NCI-H1092 (cell line): ENCODE measurements around the gene ZSCAN16.
"Not testable (repeated sequence)": the region's sequence is repeated elsewhere in the genome, so short reads cannot be mapped to it uniquely, and the experiment has no call there.

Source experiments
- DNase-seq: peaks from one replicate; lab custom pipeline; 2025; lab: John Stamatoyannopoulos, UW

Gene ZSCAN16

GRCh38 chr6:28124350-28124970 lies at the start of gene ZSCAN16:
ZSCAN16 (plus strand) TSS chr6:28124609; CDS start chr6:28125444, 835 bp downstream.
- DNase-seq, result peak; percentile 51

DNA sequence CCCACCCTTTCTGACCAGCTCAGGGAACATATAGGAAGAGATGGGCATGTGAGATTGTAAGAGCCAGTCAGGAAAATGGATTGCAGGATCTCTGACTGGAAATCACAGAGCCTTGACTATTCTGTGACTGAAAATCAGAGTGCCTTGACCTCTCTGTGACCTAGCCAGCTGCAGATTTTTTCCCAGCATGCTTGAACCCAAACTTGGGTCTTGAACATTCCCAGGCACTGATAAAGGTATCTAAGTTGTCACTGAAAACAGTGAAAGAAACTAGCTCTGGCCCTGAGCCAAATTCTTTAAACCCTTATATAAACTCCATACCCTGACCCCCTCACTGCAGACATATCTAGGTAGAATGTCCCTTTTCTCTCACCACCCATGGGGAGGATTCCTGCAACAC lies 46.4 kb upstream of the ZSCAN16 start:
- DNase-seq, result no peak

- DNase-seq, result no peak
Measured at GRCh38 chr6:28078836-28079235, 45.6 kb upstream of the ZSCAN16 start.

DNA sequence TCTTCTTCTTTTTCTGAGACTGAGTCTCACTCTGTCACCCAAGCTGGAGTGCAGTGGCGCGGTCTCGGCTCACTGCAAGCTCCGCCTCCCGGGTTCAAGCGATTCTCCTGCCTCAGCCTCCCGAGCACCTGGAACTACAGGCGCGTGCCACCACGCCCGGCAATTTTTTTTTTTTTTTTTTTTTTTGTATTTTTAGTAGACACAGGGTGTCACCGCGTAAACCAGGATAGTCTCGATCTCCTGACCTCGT lies 44.1 kb upstream of the ZSCAN16 start, which contains the start of gene ZNF165:
TSS of gene ZNF165 (plus strand) at position 188 of the 250 bp plus-strand sequence. CDS start 4,913 bp downstream, outside the sequence.
- not testable (repeated sequence) for DNase-seq

DNA sequence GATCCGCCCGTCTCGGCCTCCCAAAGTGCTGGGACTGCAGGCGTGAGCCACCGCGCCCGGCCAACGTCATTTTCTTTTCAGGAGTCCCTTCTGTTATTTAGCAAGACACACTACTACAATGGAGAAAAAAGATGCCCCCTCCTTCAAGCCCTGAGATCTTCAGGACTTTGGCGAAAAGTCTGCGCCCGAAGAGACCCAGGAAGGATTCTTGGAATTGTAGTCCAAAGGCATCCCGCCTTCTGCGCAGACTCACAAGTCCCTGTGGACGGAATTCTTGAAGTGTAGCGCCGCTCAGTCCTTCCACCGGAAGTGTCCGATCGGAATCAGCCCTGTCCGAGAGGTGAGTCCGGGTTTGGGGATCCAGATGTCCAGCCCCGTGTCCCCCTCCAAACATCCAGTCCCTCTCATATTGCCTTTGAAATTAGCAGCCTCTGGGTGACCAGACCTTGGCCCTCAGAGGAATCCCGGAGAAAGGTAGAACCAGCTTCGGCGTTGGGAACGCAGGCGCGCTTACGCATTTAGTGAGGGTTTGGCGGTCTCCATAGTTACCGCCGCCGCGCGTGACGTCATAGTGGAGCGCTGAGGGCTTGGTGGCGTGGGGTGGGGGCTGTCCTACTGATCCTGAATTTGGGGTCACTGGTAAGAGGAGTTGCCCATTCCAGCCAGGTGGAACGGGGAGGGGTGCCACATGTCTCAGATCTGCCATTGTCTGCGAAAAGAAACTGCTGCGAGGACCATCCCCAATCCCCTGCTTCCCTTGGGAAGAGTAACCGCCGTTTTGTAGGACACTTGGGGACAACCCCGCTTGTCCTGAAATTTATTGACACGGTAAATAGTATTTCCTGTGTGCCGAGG lies 43.6 kb upstream of the ZSCAN16 start:
- DNase-seq, result peak; percentile 87

DNA sequence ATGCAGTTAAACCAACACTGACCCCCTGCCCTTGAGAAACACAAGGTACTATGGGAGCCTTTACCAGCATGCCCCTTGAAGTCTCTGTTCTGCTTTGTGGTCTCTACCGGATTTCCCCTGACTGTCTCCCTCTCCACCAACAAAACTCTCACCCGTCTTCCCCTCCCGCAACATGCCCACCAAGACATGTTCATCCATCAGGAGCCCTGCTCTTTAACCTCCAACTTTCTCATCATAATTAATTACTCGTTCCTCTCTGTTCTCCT lies 43.0 kb upstream of the ZSCAN16 start:
- DNase-seq, result no peak

DNA sequence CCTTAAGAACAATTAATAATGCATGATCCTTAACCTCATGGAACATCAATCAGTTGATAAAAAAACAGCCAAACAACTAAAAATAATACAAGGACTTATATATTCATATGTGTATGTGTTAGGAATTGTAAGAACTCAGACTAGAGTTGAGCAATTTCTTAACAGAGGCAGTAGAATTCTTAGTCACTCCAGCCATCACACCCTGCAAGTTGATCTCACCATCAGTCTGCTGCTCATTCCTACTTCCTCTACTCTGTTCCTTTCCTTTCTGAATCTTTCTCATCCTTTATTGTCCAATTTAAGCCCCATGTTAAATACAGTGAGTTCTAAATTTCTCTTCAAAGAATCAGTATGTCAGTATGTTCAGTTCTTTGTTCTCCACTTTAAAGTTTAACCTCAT lies 41.5 kb upstream of the ZSCAN16 start:
- no peak for DNase-seq

- no peak for DNase-seq
Measured at GRCh38 chr6:28089054-28089453, 35.4 kb upstream of the ZSCAN16 start.

- DNase-seq, result no peak
Measured at GRCh38 chr6:28090917-28091586, 33.4 kb upstream of the ZSCAN16 start.

- DNase-seq, result not testable (repeated sequence)
Measured at GRCh38 chr6:28102222-28102621, 22.2 kb upstream of the ZSCAN16 start.

- not testable (repeated sequence) for DNase-seq
Measured at GRCh38 chr6:28102699-28103098, 21.7 kb upstream of the ZSCAN16 start.

GRCh38 chr6:28104392-28105244 lies 19.8 kb upstream of the ZSCAN16 start:
- peak; percentile 54 for DNase-seq

GRCh38 chr6:28105245-28105639 lies 19.2 kb upstream of the ZSCAN16 start:
- DNase-seq, result no peak

GRCh38 chr6:28107506-28107905 lies 16.9 kb upstream of the ZSCAN16 start:
- DNase-seq, result no peak

- no peak for DNase-seq
Measured at GRCh38 chr6:28111964-28112363, 12.4 kb upstream of the ZSCAN16 start.

DNA sequence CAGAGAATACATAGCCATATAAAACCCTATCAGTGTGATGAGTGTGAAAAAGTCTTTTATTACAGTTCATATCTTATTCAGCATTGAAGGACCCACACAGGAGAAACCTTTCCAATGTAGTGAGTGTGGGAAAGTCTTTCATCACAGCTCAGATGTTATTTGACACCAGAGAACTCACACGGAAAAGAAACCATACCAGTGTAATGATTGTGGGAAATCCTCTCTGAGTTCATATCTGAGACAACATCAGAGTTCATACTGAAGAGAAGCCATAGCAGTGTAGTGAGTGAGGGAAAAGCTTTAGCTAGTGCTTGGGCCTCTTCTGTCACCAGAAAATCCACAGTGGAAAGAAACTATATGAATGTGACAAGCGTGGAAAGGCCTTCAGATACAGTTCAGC lies 8.6 kb upstream of the ZSCAN16 start:
- no peak for DNase-seq

- DNase-seq, result no peak
Measured at GRCh38 chr6:28117386-28118050, 6.9 kb upstream of the ZSCAN16 start.

DNA sequence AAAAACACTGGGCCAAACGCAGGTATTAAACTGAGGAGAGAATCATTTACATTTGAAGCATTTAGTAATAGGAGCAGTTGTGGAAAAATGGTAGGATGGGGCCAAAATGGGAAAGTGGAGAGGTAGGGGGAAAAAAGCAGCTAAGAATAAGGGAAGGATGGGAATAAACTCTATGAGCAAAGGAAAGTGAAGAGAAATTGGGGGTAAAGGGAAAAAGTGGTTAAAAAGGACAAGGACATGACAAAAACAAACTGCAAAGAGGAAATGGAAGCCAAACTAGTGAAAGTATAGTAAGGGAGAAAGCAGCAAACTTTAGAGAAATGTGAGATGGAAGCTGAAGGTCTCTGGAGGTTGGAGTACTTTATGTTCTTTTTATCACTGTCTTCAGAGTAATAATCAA lies 6.2 kb upstream of the ZSCAN16 start:
- DNase-seq, result no peak

DNA sequence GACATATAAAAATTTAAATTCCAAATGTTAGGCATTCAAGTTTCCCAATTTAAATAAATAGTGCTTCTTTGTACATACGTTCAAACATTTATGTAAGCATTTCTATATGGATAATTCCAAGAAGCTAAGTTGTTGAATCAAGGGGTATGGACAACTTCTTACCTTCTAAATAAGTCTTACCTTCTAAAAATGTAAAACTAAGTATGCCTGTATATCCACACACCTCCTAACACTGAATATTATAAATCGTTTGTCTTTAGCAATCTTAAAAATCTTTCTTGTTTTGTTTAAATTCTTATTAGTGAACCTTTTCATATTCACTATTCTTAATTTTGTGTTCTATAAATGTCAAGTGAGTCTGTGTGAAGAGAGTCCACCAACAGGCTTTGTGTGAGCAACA lies 2.5 kb upstream of the ZSCAN16 start:
- DNase-seq, result no peak

GRCh38 chr6:28122283-28122682 lies 2.1 kb upstream of the ZSCAN16 start:
- not testable (repeated sequence) for DNase-seq

DNA sequence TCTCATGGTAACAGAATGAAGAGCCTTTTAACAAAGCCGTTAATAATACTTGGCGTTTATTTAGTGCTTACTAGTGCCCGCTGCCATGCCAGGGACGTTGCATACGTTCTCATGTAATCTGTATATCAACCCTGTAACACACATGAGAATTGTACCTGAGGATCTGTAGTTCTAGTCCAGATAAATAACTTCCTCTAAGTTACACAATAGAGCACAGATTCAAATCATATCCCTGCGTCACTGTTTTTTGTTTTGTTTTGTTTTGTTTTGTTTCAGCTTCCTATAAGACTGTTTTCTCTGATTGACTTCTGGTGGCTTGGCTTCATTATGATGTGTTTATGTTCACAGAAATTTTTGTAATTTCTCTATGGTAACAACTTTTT lies 553 bp downstream of the ZSCAN16 start:
- no peak for DNase-seq

- DNase-seq, result no peak
Measured at GRCh38 chr6:28125401-28125800, 992 bp downstream of the ZSCAN16 start.
